Measurements from ENCODE around the gene EDC4.
"Not testable (repeated sequence)": the region's sequence is repeated elsewhere in the genome, so short reads cannot be mapped to it uniquely, and the experiment has no call there.

The EDC4 gene

DNA sequence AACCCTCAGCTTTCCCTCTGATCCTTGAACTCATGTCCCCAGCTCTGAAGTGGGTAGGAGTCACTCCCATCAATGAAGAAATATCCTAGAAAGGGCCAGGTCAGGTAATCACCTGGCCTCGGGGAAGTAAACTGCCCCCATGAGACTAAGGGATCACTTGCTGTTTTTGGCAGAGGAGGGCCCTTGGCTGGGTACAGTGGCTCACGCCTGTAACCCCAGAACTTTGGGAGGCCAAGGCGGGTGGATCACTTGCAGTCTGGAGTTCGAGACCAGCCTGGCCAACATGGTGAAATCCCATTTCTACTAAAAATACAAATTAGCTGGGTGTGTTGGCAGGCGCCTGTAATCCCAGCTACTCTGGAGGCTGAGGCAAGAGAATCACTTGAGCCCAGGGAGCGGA, 8.8 kb upstream of the EDC4 start:
- not testable (repeated sequence) for H3K27ac ChIP-seq (ENCODE audit: insufficient read depth, low read depth, low read length, poor library complexity, severe bottlenecking)

GRCh38 chr16:67864594-67864993, 8.3 kb upstream of the EDC4 start:
- no peak overlapping the region for H3K4me3 ChIP-seq (ENCODE audit: insufficient read depth, low read depth, low read length)
- no peak overlapping the region for H3K27ac ChIP-seq (ENCODE audit: insufficient read depth, low read depth, low read length, poor library complexity, severe bottlenecking)
- H3K4me1 ChIP-seq (ENCODE audit: control insufficient read depth, insufficient read depth, low read length): no peaks in the 10 kb centered on the region
- 73 to 86% methylated on average over 2 of the region's 2 CpGs for WGBS, 2 experiments
- no peaks in the 10 kb centered on the region for H3K9me3 ChIP-seq (ENCODE audit: control insufficient read depth, low read length)
- no peaks in the 10 kb centered on the region for H3K27me3 ChIP-seq (ENCODE audit: control insufficient read depth, insufficient read depth, low read length, poor library complexity, severe bottlenecking)
- peaks cover 21% of the 10 kb centered on the region for H3K36me3 ChIP-seq (ENCODE audit: control insufficient read depth, insufficient read depth, low read length)

More for the DNA sequence above, 8.8 kb upstream of the EDC4 start:
- not testable (repeated sequence) for H3K4me1 ChIP-seq (ENCODE audit: control insufficient read depth, insufficient read depth, low read length); H3K27me3 ChIP-seq (ENCODE audit: control insufficient read depth, insufficient read depth, low read length, poor library complexity, severe bottlenecking); H3K9me3 ChIP-seq (ENCODE audit: control insufficient read depth, low read length); H3K4me3 ChIP-seq (ENCODE audit: insufficient read depth, low read depth, low read length)
- H3K36me3 ChIP-seq (ENCODE audit: control insufficient read depth, insufficient read depth, low read length): peaks cover 21% of the 10 kb centered on the region
- WGBS, 2 experiments: 92 to 93% methylated on average over 6 of the region's 6 CpGs

- Histone ChIP-seq H3K36me3 (ENCODE audit: control insufficient read depth, insufficient read depth, low read length) (peaks cover 21% of the 10 kb centered on the region), H3K4me1 (ENCODE audit: control insufficient read depth, insufficient read depth, low read length) (no peaks in the 10 kb centered on the region), H3K27ac (ENCODE audit: insufficient read depth, low read depth, low read length, poor library complexity, severe bottlenecking) (no peak overlapping the region), H3K27me3 (ENCODE audit: control insufficient read depth, insufficient read depth, low read length, poor library complexity, severe bottlenecking) (no peaks in the 10 kb centered on the region), H3K9me3 (ENCODE audit: control insufficient read depth, low read length) (no peaks in the 10 kb centered on the region), H3K4me3 (ENCODE audit: insufficient read depth, low read depth, low read length) (no peak overlapping the region)
- WGBS, 2 experiments: 91 to 92% methylated on average over 2 of the region's 2 CpGs
These were observed 7.5 kb upstream of the EDC4 start for GRCh38 chr16:67865318-67865717.

DNA sequence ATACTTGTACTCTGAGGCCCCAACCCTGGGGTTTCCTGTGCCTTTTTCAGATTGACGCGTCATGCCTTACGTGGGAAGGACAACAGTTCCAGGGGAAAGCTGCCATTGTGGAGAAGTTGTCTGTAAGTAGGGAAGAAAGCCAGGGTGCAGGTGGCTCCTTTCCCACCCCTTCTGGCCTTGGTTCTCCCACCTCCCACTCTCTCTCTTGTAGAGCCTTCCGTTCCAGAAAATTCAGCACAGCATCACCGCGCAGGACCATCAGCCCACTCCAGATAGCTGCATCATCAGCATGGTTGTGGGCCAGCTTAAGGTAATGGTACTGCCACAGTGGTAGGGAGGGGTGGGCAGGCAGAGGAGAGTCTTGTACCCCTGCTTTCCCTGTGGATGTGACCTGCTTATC, 4.6 kb upstream of the EDC4 start:
- H3K4me3 ChIP-seq (ENCODE audit: insufficient read depth, low read depth, low read length): no peak overlapping the region
- peaks cover 21% of the 10 kb centered on the region for H3K36me3 ChIP-seq (ENCODE audit: control insufficient read depth, insufficient read depth, low read length)
- no peaks in the 10 kb centered on the region for H3K9me3 ChIP-seq (ENCODE audit: control insufficient read depth, low read length)
- H3K27ac ChIP-seq (ENCODE audit: insufficient read depth, low read depth, low read length, poor library complexity, severe bottlenecking): no peak overlapping the region
- WGBS, 2 experiments: 97 to 98% methylated on average over 6 of the region's 6 CpGs
- H3K4me1 ChIP-seq (ENCODE audit: control insufficient read depth, insufficient read depth, low read length): no peaks in the 10 kb centered on the region
- no peaks in the 10 kb centered on the region for H3K27me3 ChIP-seq (ENCODE audit: control insufficient read depth, insufficient read depth, low read length, poor library complexity, severe bottlenecking)

GRCh38 chr16:67869653-67870052, 3.2 kb upstream of the EDC4 start:
- no peak overlapping the region for H3K27ac ChIP-seq (ENCODE audit: insufficient read depth, low read depth, low read length, poor library complexity, severe bottlenecking)
- peaks cover 4% of the 10 kb centered on the region for H3K4me1 ChIP-seq (ENCODE audit: control insufficient read depth, insufficient read depth, low read length)
- no peak overlapping the region for H3K4me3 ChIP-seq (ENCODE audit: insufficient read depth, low read depth, low read length)
- H3K36me3 ChIP-seq (ENCODE audit: control insufficient read depth, insufficient read depth, low read length): peaks cover 21% of the 10 kb centered on the region
- H3K27me3 ChIP-seq (ENCODE audit: control insufficient read depth, insufficient read depth, low read length, poor library complexity, severe bottlenecking): no peaks in the 10 kb centered on the region
- H3K9me3 ChIP-seq (ENCODE audit: control insufficient read depth, low read length): no peaks in the 10 kb centered on the region
- WGBS, 2 experiments: 92% methylated on average over 7 of the region's 7 CpGs

DNA sequence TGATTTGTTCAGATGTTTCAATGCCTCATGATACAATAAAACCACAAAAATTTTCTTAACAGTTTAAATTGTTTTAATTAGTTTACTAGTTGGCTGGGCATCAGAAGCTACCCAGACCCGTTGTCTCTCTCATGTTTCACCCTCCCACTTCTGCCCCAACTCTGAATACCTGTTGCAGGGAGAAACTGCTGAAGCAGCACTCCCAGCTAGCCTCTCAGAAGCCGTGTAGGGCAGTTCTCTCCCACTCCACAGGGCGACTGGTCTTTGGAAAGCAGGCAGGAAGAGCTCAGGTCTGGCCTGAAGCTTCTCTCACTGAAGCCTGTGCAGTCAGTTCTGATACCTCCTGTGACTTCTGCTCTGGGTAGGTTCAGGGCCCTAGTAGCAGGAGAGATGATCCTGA, 1.6 kb upstream of the EDC4 start:
- 90 to 91% methylated on average over 3 of the region's 3 CpGs for WGBS, 2 experiments
- no peak overlapping the region for H3K27ac ChIP-seq (ENCODE audit: insufficient read depth, low read depth, low read length, poor library complexity, severe bottlenecking)
- peaks cover 21% of the 10 kb centered on the region for H3K36me3 ChIP-seq (ENCODE audit: control insufficient read depth, insufficient read depth, low read length)

DNA sequence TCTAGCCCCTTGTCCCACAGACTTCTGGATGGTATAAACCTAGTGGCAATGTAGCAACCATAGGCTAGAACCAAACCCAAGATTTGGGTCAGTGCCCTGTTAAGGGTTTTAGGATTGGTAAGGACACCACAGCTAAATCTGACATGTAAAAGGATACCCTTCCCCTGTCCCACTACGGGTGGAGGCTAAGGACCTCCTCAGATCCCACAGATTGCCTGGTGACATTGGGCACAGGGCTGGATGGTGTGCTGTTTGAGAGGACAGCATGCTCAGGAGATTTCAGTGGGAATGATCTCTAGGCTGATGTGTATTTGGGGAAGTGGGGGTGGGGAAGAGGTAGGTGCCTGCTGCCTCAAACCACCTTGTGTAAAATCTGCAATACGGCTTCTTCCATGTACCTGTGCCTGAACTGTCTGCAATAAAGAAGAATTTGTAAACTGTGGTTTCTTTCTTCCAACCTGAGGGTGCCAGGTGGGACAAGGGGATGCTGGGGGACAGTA, 671 bp upstream of the EDC4 start:
- H3K4me3 ChIP-seq (ENCODE audit: insufficient read depth, low read depth, low read length): no peak overlapping the region
- peaks cover 4% of the 10 kb centered on the region for H3K4me1 ChIP-seq (ENCODE audit: control insufficient read depth, insufficient read depth, low read length)
- H3K36me3 ChIP-seq (ENCODE audit: control insufficient read depth, insufficient read depth, low read length): peaks cover 15% of the 10 kb centered on the region
- no peaks in the 10 kb centered on the region for H3K9me3 ChIP-seq (ENCODE audit: control insufficient read depth, low read length)
- no peaks in the 10 kb centered on the region for H3K27me3 ChIP-seq (ENCODE audit: control insufficient read depth, insufficient read depth, low read length, poor library complexity, severe bottlenecking)
- 90% methylated on average over 2 of the region's 2 CpGs for WGBS, 2 experiments
- no peak overlapping the region for H3K27ac ChIP-seq (ENCODE audit: insufficient read depth, low read depth, low read length, poor library complexity, severe bottlenecking)

More for the DNA sequence above, 1.6 kb upstream of the EDC4 start:
- no peaks in the 10 kb centered on the region for H3K9me3 ChIP-seq (ENCODE audit: control insufficient read depth, low read length)
- H3K4me3 ChIP-seq (ENCODE audit: insufficient read depth, low read depth, low read length): no peak overlapping the region
- peaks cover 4% of the 10 kb centered on the region for H3K4me1 ChIP-seq (ENCODE audit: control insufficient read depth, insufficient read depth, low read length)
- H3K27me3 ChIP-seq (ENCODE audit: control insufficient read depth, insufficient read depth, low read length, poor library complexity, severe bottlenecking): no peaks in the 10 kb centered on the region

DNA sequence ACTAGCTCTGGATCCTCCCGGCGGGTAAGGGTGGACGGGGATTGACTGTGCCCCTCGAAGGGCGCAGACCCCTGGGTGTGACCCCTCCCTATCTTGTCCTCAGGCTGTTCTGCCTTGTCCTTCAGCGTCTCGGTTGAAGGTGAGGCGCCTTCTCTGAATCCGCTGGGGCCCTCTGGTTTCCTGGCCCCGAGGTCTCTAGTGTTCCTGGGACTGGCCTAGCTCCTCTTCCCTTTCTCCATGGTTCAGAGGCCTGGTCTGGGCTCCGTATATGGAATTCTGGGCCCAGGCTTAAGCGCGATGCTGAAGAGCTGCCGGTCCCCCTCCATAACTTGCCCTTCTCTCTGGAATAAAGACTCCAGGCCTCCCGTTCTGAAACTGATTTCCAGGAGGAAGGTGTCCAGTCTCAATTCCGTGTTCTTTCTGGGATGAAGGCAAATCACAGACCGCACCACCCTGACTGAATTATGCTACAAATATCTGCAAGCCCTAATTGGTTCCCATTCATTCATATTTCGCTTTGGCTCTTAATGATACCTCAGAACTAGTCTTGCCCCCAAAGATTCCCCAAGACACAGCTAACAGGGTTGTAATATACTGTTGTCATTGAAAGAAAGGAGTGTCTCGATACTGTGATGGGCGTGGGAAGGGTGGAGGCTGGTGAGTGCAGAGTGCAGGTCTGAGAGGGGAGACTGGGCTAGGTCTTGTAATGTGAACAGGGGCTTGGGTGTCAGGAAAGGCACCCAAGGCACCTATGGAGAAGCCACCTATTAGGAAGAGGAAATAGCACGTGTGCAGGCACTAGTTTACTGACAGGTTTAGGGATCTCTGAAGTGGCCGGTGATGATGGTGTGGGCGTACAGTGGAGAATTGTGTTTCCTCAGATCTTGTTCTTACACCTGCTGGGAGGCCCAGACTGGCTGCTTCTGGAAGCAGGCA, 851 bp downstream of the EDC4 start:
- Histone ChIP-seq H3K27me3 (ENCODE audit: control insufficient read depth, insufficient read depth, low read length, poor library complexity, severe bottlenecking) (no peaks in the 10 kb centered on the region), H3K4me3 (ENCODE audit: insufficient read depth, low read depth, low read length) (peak overlapping the region; percentile 85), H3K9me3 (ENCODE audit: control insufficient read depth, low read length) (no peaks in the 10 kb centered on the region), H3K36me3 (ENCODE audit: control insufficient read depth, insufficient read depth, low read length) (peaks cover 14% of the 10 kb centered on the region), H3K4me1 (ENCODE audit: control insufficient read depth, insufficient read depth, low read length) (peaks cover 4% of the 10 kb centered on the region), H3K27ac (ENCODE audit: insufficient read depth, low read depth, low read length, poor library complexity, severe bottlenecking) (peak overlapping the region; percentile 17)
- 27% methylated on average over 23 of the region's 23 CpGs for WGBS, 2 experiments

- Histone ChIP-seq H3K36me3 (ENCODE audit: control insufficient read depth, insufficient read depth, low read length) (peaks cover 20% of the 10 kb centered on the region), H3K27ac (ENCODE audit: insufficient read depth, low read depth, low read length, poor library complexity, severe bottlenecking) (no peak overlapping the region), H3K9me3 (ENCODE audit: control insufficient read depth, low read length) (no peaks in the 10 kb centered on the region), H3K4me3 (ENCODE audit: insufficient read depth, low read depth, low read length) (peak overlapping the region; percentile 85), H3K4me1 (ENCODE audit: control insufficient read depth, insufficient read depth, low read length) (peaks cover 4% of the 10 kb centered on the region), H3K27me3 (ENCODE audit: control insufficient read depth, insufficient read depth, low read length, poor library complexity, severe bottlenecking) (no peaks in the 10 kb centered on the region)
- 88 to 94% methylated on average over 3 of the region's 3 CpGs for WGBS, 2 experiments
These were observed 1.5 kb downstream of the EDC4 start for GRCh38 chr16:67874372-67874771.

GRCh38 chr16:67877064-67877463, 4.2 kb downstream of the EDC4 start:
- Histone ChIP-seq H3K36me3 (ENCODE audit: control insufficient read depth, insufficient read depth, low read length) (peaks cover 39% of the 10 kb centered on the region), H3K27me3 (ENCODE audit: control insufficient read depth, insufficient read depth, low read length, poor library complexity, severe bottlenecking) (no peaks in the 10 kb centered on the region), H3K9me3 (ENCODE audit: control insufficient read depth, low read length) (no peaks in the 10 kb centered on the region), H3K27ac (ENCODE audit: insufficient read depth, low read depth, low read length, poor library complexity, severe bottlenecking) (no peak overlapping the region), H3K4me1 (ENCODE audit: control insufficient read depth, insufficient read depth, low read length) (peaks cover 4% of the 10 kb centered on the region), H3K4me3 (ENCODE audit: insufficient read depth, low read depth, low read length) (no peak overlapping the region)
- WGBS, 2 experiments: 94 to 97% methylated on average over 11 of the region's 11 CpGs

Measured in ectodermal cell (in vitro differentiated cells).